ENCODE results near the gene SLC8A2.

DNA sequence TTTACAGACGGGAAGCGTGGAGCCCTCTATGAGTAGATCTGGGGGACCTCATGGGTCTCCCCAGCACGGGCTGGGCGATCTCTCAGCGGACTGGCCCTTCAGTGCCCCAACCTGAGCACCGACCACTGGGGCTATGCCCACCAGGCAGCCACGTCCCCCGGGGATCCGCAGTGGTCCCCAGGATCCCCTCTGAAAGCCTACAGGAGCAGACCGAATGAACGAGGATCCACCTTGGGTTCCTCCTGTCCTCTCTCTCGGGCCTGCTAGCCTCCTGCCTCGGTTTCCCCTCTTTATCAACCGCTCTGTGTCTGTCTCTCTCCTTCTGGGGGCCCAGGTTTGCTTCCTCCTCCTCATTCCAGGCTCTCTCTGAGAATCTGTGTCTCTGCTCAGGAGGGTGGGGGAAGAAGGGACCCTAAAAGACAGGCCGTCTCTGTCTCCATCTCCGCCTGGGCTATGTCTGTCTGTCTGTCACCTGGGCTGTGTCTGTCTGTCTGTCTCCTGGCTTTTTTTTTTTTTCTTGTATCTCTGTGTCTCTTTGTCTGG is 50.4 kb downstream of the SLC8A2 start:
- TF ChIP-seq REST (IDR thresholded peaks at IDR 0.05; ENCODE audit: insufficient read depth in 1 of 2, low read depth in 2 of 2, low read length in 2 of 2), result no peak
- no peak for TF ChIP-seq POLR2AphosphoS5 (IDR thresholded peaks at IDR 0.05; ENCODE audit: low read depth, low read length)
